ENCODE data around the gene ABHD17A. TPM values are rescaled to one million over a fixed set of nuclear protein-coding genes. Genes with fewer than 3 reads are reported as not detected.

The ABHD17A gene
- total and polyA plus RNA-seq, 9 of the 15 experiments (the other 6 are each of a cell fraction or from before 2014, with no cell fraction given) = 0.04 to 135 (median 21.8) TPM; not detected in 1

GRCh38 chr19:1905863-1906375 is 20.6 kb upstream of the ABHD17A start (continued):
- TF ChIP-seq, protein P1, sequence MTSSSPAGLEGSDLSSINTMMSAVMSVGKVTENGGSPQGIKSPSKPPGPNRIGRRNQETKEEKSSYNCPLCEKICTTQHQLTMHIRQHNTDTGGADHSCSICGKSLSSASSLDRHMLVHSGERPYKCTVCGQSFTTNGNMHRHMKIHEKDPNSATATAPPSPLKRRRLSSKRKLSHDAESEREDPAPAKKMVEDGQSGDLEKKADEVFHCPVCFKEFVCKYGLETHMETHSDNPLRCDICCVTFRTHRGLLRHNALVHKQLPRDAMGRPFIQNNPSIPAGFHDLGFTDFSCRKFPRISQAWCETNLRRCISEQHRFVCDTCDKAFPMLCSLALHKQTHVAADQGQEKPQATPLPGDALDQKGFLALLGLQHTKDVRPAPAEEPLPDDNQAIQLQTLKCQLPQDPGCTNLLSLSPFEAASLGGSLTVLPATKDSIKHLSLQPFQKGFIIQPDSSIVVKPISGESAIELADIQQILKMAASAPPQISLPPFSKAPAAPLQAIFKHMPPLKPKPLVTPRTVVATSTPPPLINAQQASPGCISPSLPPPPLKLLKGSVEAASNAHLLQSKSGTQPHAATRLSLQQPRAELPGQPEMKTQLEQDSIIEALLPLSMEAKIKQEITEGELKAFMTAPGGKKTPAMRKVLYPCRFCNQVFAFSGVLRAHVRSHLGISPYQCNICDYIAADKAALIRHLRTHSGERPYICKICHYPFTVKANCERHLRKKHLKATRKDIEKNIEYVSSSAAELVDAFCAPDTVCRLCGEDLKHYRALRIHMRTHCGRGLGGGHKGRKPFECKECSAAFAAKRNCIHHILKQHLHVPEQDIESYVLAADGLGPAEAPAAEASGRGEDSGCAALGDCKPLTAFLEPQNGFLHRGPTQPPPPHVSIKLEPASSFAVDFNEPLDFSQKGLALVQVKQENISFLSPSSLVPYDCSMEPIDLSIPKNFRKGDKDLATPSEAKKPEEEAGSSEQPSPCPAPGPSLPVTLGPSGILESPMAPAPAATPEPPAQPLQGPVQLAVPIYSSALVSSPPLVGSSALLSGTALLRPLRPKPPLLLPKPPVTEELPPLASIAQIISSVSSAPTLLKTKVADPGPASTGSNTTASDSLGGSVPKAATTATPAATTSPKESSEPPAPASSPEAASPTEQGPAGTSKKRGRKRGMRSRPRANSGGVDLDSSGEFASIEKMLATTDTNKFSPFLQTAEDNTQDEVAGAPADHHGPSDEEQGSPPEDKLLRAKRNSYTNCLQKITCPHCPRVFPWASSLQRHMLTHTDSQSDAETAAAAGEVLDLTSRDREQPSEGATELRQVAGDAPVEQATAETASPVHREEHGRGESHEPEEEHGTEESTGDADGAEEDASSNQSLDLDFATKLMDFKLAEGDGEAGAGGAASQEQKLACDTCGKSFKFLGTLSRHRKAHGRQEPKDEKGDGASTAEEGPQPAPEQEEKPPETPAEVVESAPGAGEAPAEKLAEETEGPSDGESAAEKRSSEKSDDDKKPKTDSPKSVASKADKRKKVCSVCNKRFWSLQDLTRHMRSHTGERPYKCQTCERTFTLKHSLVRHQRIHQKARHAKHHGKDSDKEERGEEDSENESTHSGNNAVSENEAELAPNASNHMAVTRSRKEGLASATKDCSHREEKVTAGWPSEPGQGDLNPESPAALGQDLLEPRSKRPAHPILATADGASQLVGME (CRISPR knock-in tag; IDR thresholded peaks at IDR 0.05) = no peak
- TF ChIP-seq ARID4B (CRISPR knock-in tag; IDR thresholded peaks at IDR 0.05) = 0 out of 2 replicates have a peak, but pooled peaks have one; percentile 4
- no peak for TF ChIP-seq TFAM (CRISPR knock-in tag; conservative IDR thresholded peaks at IDR 0.05)
- no peak for TF ChIP-seq PREB (CRISPR knock-in tag; IDR thresholded peaks at IDR 0.05)
- no peak for TF ChIP-seq NFXL1 (CRISPR knock-in tag; IDR thresholded peaks at IDR 0.05)
- TF ChIP-seq SAFB2 (IDR thresholded peaks at IDR 0.05; ENCODE audit: borderline replicate concordance, low read depth, low read length, severe bottlenecking) = no peak
- no peak for TF ChIP-seq SP2 (IDR thresholded peaks at IDR 0.05; ENCODE audit: extremely low read depth, low read depth, low read length, poor library complexity, severe bottlenecking)
- TF ChIP-seq MTA2 (IDR thresholded peaks at IDR 0.05; ENCODE audit: low read depth) = no peak; the same call in 1 of the 2 replicates
- TF ChIP-seq XRCC4 (IDR thresholded peaks at IDR 0.05; ENCODE audit: extremely low read depth, insufficient read depth, insufficient read length) = no peak
- TF ChIP-seq CEBPB (tag; IDR thresholded peaks at IDR 0.05) = no peak
- TF ChIP-seq HMG20B (CRISPR knock-in tag; IDR thresholded peaks at IDR 0.05) = no peak
- no peak for TF ChIP-seq ZNF431 (CRISPR knock-in tag; IDR thresholded peaks at IDR 0.05)
- TF ChIP-seq, protein P2, sequence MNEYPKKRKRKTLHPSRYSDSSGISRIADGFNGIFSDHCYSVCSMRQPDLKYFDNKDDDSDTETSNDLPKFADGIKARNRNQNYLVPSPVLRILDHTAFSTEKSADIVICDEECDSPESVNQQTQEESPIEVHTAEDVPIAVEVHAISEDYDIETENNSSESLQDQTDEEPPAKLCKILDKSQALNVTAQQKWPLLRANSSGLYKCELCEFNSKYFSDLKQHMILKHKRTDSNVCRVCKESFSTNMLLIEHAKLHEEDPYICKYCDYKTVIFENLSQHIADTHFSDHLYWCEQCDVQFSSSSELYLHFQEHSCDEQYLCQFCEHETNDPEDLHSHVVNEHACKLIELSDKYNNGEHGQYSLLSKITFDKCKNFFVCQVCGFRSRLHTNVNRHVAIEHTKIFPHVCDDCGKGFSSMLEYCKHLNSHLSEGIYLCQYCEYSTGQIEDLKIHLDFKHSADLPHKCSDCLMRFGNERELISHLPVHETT (CRISPR knock-in tag; conservative IDR thresholded peaks at IDR 0.05 in 1 of 2, IDR thresholded peaks at IDR 0.05 in 1 of 2) = no peak

All from K562 (cell line).